Chondrocyte (in vitro differentiated cells): Measurements from ENCODE around the gene LRRC70. TPM values are rescaled to one million over a fixed set of nuclear protein-coding genes. Genes with fewer than 3 reads are reported as not detected.

ENCODE experiments used
- DNase-seq: peaks from one replicate; pipeline ENCODE4 v3.0.0; 2021; ENCODE audit warnings: mixed read lengths, low spot score
- H3K27ac Mint-ChIP-seq: one replicate; pipeline ENCODE4 v1.8.0; 2021; ENCODE audit warnings: mild to moderate bottlenecking, moderate library complexity, mixed read lengths; ENCODE audit not compliant: unreplicated experiment
- H3K27me3 Mint-ChIP-seq: 2 replicates; pipeline ENCODE4 v1.8.0; 2021; ENCODE audit warnings: low read depth, mixed read lengths
- H3K36me3 Mint-ChIP-seq: 2 replicates; pipeline ENCODE4 v1.8.0; 2021; ENCODE audit warnings: low read depth, mixed read lengths
- H3K4me1 Mint-ChIP-seq: 2 replicates; pipeline ENCODE4 v1.8.0; 2021; ENCODE audit warnings: low read depth, mild to moderate bottlenecking, mixed read lengths
- H3K4me3 Mint-ChIP-seq: one replicate; pipeline ENCODE4 v1.8.0; 2021; ENCODE audit warnings: mild to moderate bottlenecking, moderate library complexity, mixed read lengths; ENCODE audit not compliant: unreplicated experiment
- H3K9me3 Mint-ChIP-seq: 2 replicates; pipeline ENCODE4 v1.8.0; 2021; ENCODE audit warnings: low read depth, mixed read lengths
- total RNA-seq: library from RNA; stranded (reverse); gene quantifications from 3 replicates; pipeline ENCODE4 v1.2.1, GENCODE V29; 2021
- TF ChIP-seq, protein P1 (sequence below): fragments of 200-600 bp; sonication (generic); IDR thresholded peaks from 2 replicates; pipeline ENCODE4 v1.5.0; 2021; ENCODE audit warnings: antibody characterized with exemption, mild to moderate bottlenecking, moderate library complexity

Gene LRRC70
- total RNA-seq, 1 donor from 2014 or later: 0.20 TPM

DNA sequence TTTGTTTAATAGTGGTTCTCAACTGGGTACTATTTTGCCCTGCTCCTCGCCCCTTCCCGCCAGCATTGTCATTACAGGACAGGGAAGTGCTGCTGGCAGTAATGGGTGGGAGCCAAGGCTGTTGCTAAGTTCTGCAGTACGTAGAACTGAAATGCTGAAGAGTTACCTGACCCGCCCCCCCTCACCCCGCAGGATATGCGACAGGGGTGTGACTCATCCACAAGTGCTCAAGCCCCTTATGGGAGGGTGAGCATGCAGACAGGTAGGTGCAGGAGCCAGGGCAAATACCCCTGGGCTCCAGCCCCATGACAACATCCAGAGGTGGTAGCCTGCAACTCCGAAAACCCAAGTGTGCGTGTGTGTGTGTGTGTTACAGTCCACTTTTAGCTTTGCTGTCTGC is 35.7 kb downstream of the LRRC70 start:
- Mint-ChIP-seq H3K27ac (no peak overlapping the region), H3K36me3 (peaks cover 6% of the 10 kb centered on the region), H3K9me3 (no peaks in the 10 kb centered on the region), H3K27me3 (no peaks in the 10 kb centered on the region), H3K4me1 (no peaks in the 10 kb centered on the region), H3K4me3 (no peak overlapping the region)
- no peak for DNase-seq
- TF ChIP-seq, protein P1, sequence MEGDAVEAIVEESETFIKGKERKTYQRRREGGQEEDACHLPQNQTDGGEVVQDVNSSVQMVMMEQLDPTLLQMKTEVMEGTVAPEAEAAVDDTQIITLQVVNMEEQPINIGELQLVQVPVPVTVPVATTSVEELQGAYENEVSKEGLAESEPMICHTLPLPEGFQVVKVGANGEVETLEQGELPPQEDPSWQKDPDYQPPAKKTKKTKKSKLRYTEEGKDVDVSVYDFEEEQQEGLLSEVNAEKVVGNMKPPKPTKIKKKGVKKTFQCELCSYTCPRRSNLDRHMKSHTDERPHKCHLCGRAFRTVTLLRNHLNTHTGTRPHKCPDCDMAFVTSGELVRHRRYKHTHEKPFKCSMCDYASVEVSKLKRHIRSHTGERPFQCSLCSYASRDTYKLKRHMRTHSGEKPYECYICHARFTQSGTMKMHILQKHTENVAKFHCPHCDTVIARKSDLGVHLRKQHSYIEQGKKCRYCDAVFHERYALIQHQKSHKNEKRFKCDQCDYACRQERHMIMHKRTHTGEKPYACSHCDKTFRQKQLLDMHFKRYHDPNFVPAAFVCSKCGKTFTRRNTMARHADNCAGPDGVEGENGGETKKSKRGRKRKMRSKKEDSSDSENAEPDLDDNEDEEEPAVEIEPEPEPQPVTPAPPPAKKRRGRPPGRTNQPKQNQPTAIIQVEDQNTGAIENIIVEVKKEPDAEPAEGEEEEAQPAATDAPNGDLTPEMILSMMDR: no peak

DNA sequence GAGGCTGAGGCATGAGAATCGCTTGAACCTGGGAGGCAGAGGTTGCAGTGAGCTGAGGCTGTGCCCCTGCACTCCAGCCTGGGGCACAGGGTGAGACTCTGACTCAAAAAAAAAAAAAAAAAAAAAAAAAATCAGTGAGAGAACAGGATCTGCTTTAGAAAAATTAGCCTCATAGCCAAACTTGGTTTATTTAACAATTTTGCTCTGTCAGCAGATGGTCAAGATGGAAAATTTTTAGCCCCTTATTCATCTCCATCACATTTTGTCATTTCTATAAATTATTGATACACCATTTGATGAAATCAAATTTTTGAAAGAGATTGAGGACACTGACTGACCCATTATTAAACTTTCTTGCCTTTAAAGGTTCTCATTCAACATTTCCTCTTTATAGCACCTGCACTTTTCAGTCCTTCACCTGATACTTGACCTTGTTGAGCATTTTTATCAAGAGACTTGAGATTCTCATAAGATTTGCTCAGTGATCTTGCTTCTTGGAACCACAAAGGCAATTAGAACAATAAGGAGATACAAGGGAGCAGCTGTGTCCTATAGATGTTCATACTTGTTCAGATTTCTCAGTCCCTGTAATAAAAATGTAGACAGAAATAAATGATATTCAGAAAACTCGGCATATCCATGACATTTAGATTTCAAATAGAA is 38.1 kb downstream of the LRRC70 start:
- Mint-ChIP-seq H3K9me3 (no peaks in the 10 kb centered on the region), H3K27ac (no peak overlapping the region), H3K4me3 (no peak overlapping the region), H3K36me3 (peaks cover 5% of the 10 kb centered on the region), H3K27me3 (no peaks in the 10 kb centered on the region), H3K4me1 (no peaks in the 10 kb centered on the region)
- no peak for DNase-seq
- TF ChIP-seq, protein P1: no peak

DNA sequence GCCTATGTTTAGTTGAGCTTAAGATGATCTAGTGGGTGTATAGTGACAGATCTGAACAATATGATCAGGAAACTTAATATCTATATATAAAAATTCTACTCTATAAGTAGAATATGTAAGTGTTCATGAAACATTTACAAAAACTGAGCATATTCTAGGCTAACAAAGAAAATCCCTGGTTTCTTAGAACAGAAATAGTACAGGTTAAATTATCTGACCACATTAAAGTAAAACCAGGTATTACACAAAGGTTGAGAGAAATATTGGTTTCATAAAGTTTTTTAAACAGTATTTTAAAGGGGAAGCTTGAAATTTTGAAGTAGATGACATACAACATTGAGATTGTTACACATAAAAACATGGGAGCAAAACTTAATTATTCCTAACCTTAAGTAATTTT is 39.3 kb downstream of the LRRC70 start:
- H3K27me3 Mint-ChIP-seq: no peaks in the 10 kb centered on the region

DNA sequence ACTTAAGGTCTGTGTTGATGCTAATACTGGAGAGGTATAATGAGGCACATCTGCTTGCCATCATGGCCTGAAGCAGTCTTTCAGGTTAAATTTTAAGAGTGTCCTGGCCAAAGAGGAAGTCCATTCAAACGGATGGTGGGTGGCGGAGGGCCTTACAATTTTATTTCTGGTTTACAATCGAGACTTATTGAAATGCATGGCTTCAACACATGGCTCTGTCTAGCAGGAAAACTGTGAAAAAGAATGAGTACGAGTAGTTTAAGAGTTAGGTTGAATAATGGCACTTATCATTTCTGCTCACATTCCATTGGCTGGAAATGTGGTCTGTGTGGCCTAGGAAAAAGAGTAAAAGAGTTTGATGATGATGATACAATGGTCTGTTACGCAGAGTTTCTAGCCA is 42.1 kb downstream of the LRRC70 start:
- Mint-ChIP-seq H3K27me3 (no peaks in the 10 kb centered on the region), H3K9me3 (no peaks in the 10 kb centered on the region), H3K36me3 (no peaks in the 10 kb centered on the region), H3K27ac (no peak overlapping the region), H3K4me3 (no peak overlapping the region), H3K4me1 (no peaks in the 10 kb centered on the region)
- TF ChIP-seq, protein P1: no peak
- no peak for DNase-seq

More for the DNA sequence above, 39.3 kb downstream of the LRRC70 start:
- no peaks in the 10 kb centered on the region for H3K9me3 Mint-ChIP-seq
- peaks cover 4% of the 10 kb centered on the region for H3K36me3 Mint-ChIP-seq
- no peak for DNase-seq
- H3K4me1 Mint-ChIP-seq: no peaks in the 10 kb centered on the region
- TF ChIP-seq, protein P1: no peak
- H3K27ac Mint-ChIP-seq: no peak overlapping the region
- no peak overlapping the region for H3K4me3 Mint-ChIP-seq

DNA sequence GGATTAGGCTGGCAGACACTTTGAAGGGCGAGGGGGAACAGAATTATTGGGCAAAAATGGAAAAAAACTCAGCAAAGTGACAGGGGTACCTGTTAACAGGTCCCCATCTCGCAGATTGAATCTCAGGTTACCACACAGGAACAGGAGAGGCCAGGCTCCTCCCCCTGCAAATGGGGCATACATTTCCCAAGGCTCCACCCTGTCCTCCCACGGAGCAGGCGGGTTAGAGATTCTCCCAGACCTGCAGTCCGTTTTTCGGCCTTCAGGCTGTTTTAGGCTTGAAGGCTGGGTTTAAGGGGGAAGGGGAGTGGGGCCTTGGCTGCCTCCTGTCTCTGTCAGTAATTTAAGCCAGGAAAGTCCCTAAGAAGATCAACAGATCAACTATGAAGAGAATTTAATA is 42.7 kb downstream of the LRRC70 start:
- TF ChIP-seq, protein P1: no peak
- Mint-ChIP-seq H3K27ac (no peak overlapping the region), H3K36me3 (peaks cover 1% of the 10 kb centered on the region), H3K27me3 (no peaks in the 10 kb centered on the region), H3K4me1 (no peaks in the 10 kb centered on the region), H3K4me3 (no peak overlapping the region), H3K9me3 (no peaks in the 10 kb centered on the region)
- no peak for DNase-seq
